Measurements from ENCODE around the gene BDKRB2.
A peak's percentile ranks its signal among the peaks of the same experiment; 100 is the strongest.

Gene BDKRB2

GRCh38 chr14:96176811-96177211 lies 27.8 kb upstream of the BDKRB2 start:
- no peak for DNase-seq

- DNase-seq, result peak in 1 of 2 donors; percentile 5
Observed at GRCh38 chr14:96177766-96178375, 26.8 kb upstream of the BDKRB2 start.

DNA sequence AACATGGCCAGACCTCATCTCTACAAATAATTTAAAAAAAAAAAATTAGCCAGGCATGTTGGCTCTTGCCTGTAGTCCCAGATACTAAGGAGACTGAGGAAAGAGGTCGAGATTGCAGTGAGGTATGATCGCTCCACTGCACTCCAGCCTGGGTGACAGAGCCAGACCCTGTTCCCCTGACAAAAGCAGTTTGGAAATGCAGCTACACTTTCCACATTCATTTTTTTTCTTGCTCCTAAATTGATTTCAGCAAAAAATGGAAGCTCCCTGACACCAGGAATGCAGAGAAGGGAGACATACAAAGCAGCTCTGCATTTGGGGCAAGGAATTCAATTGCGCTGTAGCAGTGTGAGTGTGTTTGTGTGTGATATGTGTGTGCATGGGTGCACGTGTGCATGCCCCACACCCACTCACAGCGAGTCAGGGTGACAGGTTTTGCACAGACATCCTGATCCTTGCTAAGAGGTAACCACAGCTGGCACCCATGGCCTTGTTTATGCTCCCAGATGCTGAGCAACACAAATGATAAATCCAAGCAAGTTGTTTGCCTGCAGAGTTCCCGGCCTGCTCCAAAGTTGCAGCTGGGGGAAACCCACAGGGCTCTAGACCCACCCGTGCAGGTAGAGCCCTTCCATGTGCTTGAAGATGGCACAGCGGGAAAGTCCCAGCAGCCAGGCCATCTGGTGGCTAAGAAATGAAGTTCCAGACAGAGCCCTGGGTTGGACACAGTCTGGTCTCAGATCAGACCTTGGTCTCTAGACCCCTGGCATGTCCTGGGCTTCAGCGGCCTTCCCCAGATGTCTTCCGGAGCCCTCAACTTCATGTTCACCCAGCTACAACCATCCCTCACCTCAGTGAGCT lies 25.9 kb upstream of the BDKRB2 start:
- DNase-seq, result no peak

GRCh38 chr14:96180043-96180874 lies 24.4 kb upstream of the BDKRB2 start:
- no peak for DNase-seq

DNA sequence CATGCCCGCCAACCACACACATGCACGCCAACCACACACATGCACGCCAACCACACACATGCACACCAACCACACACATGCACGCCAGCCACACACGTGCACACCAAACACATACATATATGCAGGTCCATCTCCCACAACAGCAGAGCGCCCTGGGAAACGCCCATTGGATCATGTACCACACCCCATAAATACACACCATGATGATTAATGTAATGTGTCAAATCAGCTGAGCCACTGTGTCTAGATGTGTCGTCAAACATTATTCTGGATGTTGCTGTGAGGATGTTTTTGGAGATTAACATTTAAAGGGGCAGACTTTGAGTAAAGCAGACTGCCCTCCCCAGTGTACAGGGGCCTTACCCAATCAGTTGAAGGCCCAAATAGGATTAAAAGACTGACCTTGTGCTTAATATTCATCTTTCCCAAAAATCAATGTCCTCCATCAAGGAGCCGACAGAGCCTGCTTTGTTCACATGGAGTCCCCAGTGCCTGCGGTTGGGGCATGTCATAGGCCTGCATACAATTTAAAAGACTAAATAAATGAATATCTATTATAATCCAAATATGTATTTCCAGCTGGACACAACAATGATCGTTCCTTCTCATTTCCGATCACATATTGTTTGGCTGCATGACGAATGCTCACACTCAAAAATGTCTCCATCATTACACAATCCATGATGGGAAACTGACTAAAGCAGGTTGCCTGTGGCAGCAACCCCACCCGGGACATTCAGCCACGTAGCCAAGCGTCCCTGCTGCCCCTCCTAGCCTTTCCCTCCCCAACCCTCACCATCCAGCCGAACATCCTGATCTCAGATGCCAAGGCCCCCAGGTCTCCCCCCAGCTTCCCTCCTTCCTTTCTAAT lies 23.2 kb upstream of the BDKRB2 start:
- DNase-seq, result no peak

- DNase-seq, result no peak
Observed at GRCh38 chr14:96182546-96182945, 22.1 kb upstream of the BDKRB2 start.

GRCh38 chr14:96184737-96185136 lies 19.9 kb upstream of the BDKRB2 start:
- no peak for DNase-seq

DNA sequence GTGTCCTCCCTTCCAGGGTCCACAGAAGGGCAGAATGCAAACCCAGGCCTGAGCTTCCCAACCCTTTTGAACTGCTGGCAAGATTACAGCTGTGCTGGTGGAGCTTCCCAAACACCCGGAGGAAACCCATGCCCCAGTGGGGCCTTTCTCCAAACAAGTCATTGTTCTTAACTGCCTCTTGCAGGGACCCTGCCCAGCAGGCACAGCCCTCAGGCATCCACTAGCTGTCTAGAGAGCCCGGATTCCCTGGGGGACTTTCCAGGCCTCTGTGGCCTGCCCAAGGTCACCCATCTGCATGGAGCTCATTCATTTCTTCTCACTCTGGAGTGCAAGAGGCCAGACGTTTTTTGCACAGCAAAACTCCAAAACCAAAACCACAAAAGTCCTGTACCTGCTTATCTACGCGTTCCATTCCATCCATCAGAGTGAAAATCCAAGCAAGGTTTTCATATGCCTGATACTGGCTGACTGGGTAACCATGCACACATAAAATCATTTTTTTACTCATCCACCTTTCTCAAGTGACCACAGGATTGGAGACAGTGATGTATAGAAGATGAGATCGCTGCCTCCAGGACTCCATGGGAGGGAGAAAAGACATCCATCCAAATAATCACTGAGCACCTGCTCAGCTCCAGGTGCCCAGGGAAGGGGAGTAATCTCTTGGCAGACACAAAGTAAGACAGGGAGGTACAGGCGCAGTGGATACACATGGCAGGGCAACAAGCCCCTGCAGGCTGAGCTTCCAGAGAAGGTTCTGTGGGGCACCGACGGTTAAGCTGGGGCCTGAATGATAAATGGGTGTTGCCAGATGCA lies 17.2 kb upstream of the BDKRB2 start:
- no peak for DNase-seq

DNA sequence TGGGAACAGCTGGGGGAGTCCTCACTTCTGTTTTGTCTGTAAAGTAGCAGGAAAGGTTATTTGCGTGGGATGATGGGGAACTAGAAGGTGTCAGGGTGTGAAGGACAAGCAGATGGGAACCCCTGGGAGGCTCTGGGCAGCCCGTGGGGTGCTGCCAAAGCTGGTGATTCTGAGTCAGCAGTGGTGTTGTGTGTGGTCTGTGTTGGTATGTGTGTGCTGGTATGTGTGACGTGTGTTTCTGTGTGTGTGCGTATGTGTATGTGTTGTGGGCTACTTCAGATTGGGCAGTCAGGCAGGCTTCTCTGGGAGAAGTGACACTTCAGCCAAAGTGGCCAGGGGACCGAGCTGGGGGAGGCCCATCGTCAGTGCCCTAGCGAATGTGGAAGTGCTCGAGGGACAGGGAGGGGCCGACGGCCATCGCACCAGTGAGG lies 15.3 kb upstream of the BDKRB2 start:
- DNase-seq, result no peak

DNA sequence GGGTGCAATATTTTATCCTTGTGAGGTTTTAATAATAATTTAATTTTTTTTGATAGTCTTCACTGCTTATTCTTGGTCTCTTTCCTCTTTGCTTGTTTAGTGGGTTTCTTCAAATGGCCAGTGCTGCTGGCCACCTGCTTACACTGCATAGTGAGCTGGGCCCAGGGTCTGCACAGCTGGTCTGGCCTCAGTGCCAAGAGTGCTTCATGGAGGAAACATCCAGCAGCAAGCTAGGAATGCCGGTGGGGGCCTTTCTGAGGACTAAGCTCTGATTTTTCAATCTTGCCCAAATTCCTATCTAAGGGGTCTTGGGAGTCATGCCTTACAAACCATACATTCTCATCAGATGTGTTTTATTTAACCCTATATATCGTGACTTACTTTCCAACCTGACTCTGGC lies 13.3 kb upstream of the BDKRB2 start:
- no peak for DNase-seq

DNA sequence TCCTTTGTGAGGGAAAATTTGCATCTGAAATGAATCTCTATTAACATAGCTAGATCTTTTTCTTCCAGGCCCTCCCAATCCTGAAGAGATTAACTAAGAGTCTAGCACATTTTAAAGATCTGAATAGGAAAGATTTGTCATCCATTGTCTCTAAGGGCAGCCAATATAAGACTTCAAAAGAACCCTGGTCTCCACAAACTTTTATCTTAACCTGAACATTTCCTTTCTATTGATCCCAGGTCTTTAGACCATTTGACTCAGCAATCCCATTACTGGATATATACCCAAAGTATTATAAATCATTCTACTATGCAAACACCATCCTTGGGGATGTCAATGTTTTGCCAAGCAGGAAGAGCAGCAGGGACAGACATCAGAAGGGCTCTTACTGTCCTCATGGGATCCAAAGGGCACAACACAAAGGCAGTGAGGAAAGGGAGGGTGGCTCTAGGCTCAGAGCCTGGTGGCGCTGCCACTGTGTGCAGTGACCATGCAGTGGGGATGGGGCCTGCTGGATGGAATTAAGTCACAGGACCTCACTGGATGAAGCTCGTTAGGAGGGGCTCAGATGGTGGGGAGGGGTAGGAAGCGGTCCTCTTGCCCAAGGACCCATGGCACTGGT lies 12.7 kb upstream of the BDKRB2 start:
- DNase-seq, result no peak

DNA sequence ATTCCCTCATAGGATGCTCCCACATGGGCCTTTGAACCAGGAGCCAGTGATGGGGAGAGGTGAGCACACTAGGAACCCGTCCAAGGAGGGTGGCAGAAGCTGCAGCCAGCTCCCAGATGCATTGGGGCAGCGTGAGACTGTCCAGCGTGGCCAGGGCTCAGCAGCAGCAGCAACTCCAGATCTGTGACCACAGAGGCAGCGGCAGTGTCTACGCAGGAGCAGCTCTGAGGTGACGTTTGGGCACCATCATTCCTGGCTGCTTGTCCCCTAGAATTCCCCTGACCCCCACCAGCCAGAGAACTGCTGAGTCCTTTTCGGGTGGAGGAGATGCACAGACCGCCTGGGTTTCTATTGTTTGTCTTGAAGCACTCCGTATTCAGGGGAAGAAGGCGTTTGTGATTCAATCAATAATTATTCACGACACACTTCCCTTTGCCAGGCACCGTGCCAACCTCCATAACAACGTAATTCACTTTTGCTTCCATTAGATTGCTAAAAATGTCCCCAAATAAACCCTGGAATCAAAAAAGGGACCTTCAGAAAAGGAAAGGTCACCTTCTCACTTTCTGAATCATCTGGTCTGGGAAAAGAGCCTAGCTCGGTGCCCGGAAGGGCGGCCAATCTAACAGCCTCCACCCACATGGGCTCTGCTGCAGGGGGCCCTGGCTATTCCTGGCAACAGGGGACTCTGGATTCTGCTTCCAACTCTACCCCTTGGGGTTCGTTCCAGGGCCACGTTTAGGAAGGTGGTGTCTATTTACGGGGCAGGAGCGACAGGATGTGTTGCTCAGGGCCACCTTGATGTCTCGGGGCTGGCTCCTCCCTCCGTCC lies 11.4 kb upstream of the BDKRB2 start:
- DNase-seq, result no peak

GRCh38 chr14:96194262-96194656 lies 10.4 kb upstream of the BDKRB2 start:
- no peak for DNase-seq

DNA sequence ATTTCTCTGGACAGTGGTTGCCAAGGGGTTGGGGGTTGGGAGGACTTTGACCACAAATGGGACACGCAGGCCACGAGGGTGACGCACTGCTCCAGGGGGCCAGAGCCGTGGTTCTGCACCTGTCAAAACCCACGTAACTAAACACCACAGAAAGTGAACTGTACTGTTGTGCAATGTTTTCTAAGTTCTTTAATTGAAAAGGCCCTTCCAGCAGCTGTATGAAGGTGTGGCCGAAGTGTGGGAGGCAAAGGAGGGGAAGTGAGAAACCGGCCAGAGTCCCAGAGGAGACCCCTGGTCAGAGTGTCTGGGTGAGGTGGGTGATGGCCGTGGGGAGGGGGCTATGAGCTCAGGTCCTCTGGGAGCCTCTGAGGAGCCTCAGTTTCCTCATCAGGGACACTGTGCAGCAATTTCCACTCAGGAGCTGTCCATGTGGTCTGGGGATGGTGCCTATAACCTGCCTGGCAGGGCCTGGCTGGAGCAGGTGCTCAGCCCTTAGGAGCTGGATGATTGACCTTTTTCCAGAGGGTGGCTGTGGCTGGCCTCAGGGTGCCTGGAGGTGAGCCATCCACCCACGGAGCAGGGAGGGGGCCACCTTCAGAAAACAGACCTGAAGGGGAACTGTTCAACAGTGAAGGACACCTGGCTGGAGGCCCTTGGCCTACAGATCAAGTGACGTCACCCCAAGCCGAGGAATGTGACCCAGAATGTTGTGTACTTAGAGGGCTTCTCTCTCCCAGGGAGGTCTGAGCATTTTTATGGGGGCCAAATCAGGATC lies 9.8 kb upstream of the BDKRB2 start:
- no peak for DNase-seq

- no peak for DNase-seq
Observed at GRCh38 chr14:96195441-96196081, 9.1 kb upstream of the BDKRB2 start.

DNA sequence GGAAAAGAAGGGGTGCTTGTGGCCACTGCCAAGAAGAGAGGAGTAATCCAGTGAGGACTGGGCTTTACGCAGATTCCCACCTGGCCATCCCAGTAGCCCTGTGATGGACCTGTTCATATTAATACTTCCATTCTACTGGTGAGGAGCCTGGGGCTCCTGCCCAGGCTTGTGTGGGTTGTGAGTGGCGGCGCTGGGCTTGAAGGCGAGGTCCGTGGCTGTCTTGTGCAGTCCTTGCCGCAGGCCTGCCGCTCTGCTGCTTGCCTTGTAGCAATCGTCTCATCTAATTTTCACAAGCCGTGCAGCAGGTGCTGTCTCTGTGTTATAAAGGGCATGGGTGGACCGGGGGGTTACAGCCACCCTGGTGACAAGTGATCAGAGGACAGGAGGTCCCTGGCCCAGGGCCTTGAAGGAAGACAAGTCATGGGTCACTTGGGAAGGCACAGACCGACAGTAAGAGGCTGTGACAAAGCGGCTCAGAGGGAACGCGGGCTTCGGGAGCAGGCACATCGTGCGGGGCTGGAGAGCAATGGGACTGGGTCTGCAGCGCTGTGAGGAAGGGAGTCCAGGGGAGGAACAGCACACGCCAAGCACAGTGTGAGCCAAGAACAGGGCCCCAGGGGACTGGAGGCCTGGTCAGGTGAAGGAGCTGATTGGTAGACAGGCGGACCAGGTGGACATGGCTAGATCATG lies 7.3 kb upstream of the BDKRB2 start:
- DNase-seq, result no peak

- no peak for DNase-seq
Observed at GRCh38 chr14:96197969-96198368, 6.7 kb upstream of the BDKRB2 start.

GRCh38 chr14:96198430-96199130 lies 6.1 kb upstream of the BDKRB2 start:
- no peak for DNase-seq
